Activated CD4-positive, alpha-beta T cell treated with anti-CD3 and anti-CD28 coated beads for 24 hours (primary cell): ENCODE data around the gene DNM2.
"Not testable (repeated sequence)": the region's sequence is repeated elsewhere in the genome, so short reads cannot be mapped to it uniquely, and the experiment has no call there.

Source experiments
- DNase-seq, 2 donors: peaks; one replicate each; pipeline ENCODE4 v3.0.0-alpha.2; 2020; ENCODE audit warnings: low read depth in 2 of 2

DNM2 gene

GRCh38 chr19:10751109-10751953, 33.5 kb downstream of the DNM2 start:
- no peak for DNase-seq

- no peak for DNase-seq
Measured at GRCh38 chr19:10752237-10752912, 34.5 kb downstream of the DNM2 start.

GRCh38 chr19:10752913-10753704, 35.2 kb downstream of the DNM2 start:
- DNase-seq, result no peak

- no peak for DNase-seq
Measured at GRCh38 chr19:10756371-10756770, 38.5 kb downstream of the DNM2 start.

GRCh38 chr19:10756791-10757190, 38.9 kb downstream of the DNM2 start:
- no peak for DNase-seq

GRCh38 chr19:10758050-10758449, 40.2 kb downstream of the DNM2 start:
- DNase-seq, result not testable (repeated sequence)

GRCh38 chr19:10758978-10759377, 41.1 kb downstream of the DNM2 start:
- no peak for DNase-seq

GRCh38 chr19:10760273-10760944, 42.5 kb downstream of the DNM2 start:
- DNase-seq, result peak; percentile 10 to 24

GRCh38 chr19:10761443-10762250, 43.8 kb downstream of the DNM2 start:
- no peak for DNase-seq

- DNase-seq, result no peak
Measured at GRCh38 chr19:10762656-10763055, 44.8 kb downstream of the DNM2 start.

GRCh38 chr19:10763411-10763810, 45.5 kb downstream of the DNM2 start:
- no peak for DNase-seq

GRCh38 chr19:10763828-10764339, 46.0 kb downstream of the DNM2 start:
- DNase-seq, result no peak

- no peak for DNase-seq
Measured at GRCh38 chr19:10764340-10764894, 46.5 kb downstream of the DNM2 start.

GRCh38 chr19:10766049-10766623, 48.3 kb downstream of the DNM2 start:
- no peak for DNase-seq

- no peak for DNase-seq
Measured at GRCh38 chr19:10766671-10767201, 48.9 kb downstream of the DNM2 start.

GRCh38 chr19:10767726-10768125, 49.8 kb downstream of the DNM2 start:
- DNase-seq, result no peak

GRCh38 chr19:10768369-10768768, 50.5 kb downstream of the DNM2 start:
- DNase-seq, result no peak

GRCh38 chr19:10768936-10769335, 51.1 kb downstream of the DNM2 start:
- DNase-seq, result no peak

- DNase-seq, result no peak
Measured at GRCh38 chr19:10769533-10770491, 51.9 kb downstream of the DNM2 start.
